Neural cell (in vitro differentiated cells): ENCODE measurements around the gene KIFAP3. TPM values are rescaled to one million over a fixed set of nuclear protein-coding genes. Genes with fewer than 3 reads are reported as not detected.

ENCODE experiments used
- H2AFZ ChIP-seq: fragments of 200-600, 300-800 bp; sonication (generic), shearing (Covaris generic); 2 replicates; pipeline ENCODE4 v1.6.0; 2014; ENCODE audit warnings: low read depth, mild to moderate bottlenecking, antibody characterized with exemption, low read length, moderate library complexity
- H3F3A ChIP-seq: fragments of 200-600 bp; shearing (Covaris generic); 2 replicates; pipeline ENCODE4 v1.6.1; 2016; ENCODE audit warnings: mild to moderate bottlenecking, moderate library complexity, mixed read lengths, antibody characterized with exemption, low read length; ENCODE audit not compliant: insufficient read depth, poor library complexity, severe bottlenecking
- H3K27ac ChIP-seq: fragments of 200-600, 300-800 bp; sonication (generic), shearing (Covaris generic); 2 replicates; pipeline ENCODE4 v1.5.1; 2014; ENCODE audit warnings: mild to moderate bottlenecking, low read length, moderate library complexity
- H3K27me3 ChIP-seq: fragments of 300-800, 200-600 bp; sonication (generic), shearing (Covaris generic); 2 replicates; pipeline ENCODE4 v1.6.0; 2014; ENCODE audit warnings: mild to moderate bottlenecking, low read depth, low read length, moderate library complexity; ENCODE audit not compliant: insufficient read depth
- H3K36me3 ChIP-seq: fragments of 300-800, 200-600 bp; sonication (generic), shearing (Covaris generic); 2 replicates; pipeline ENCODE4 v1.5.1; 2014; ENCODE audit warnings: mild to moderate bottlenecking, antibody characterized with exemption, low read length, moderate library complexity; ENCODE audit not compliant: insufficient read depth
- H3K4me2 ChIP-seq: fragments of 300-800, 200-600 bp; sonication (generic), shearing (Covaris generic); 2 replicates; pipeline ENCODE4 v1.6.0; 2014; ENCODE audit warnings: mild to moderate bottlenecking, low read length
- H3K4me3 ChIP-seq: fragments of 300-800, 200-600 bp; sonication (generic), shearing (Covaris generic); 2 replicates; pipeline ENCODE4 v1.5.1; 2014; ENCODE audit warnings: mild to moderate bottlenecking, low read length, moderate library complexity
- H3K79me2 ChIP-seq: fragments of 200-600 bp; shearing (Covaris generic); replicated peaks from 2 replicates; pipeline ENCODE4 v1.6.0; 2014; ENCODE audit warnings: mild to moderate bottlenecking, low read length, moderate library complexity; ENCODE audit not compliant: insufficient read depth
- H3K9ac ChIP-seq: fragments of 300-800, 200-600 bp; sonication (generic), shearing (Covaris generic); 2 replicates; pipeline ENCODE4 v1.6.1; 2016; ENCODE audit warnings: mild to moderate bottlenecking, low read length, mixed read lengths
- H3K9me2 ChIP-seq: fragments of 200-600 bp; shearing (Covaris generic); 2 replicates; pipeline ENCODE4 v1.6.1; 2016; ENCODE audit warnings: mild to moderate bottlenecking, low read length, mixed read lengths; ENCODE audit not compliant: insufficient read depth
- H3K9me3 ChIP-seq: fragments of 200-600, 300-800 bp; sonication (generic), shearing (Covaris generic); 2 replicates; pipeline ENCODE4 v1.6.1; 2016; ENCODE audit warnings: mild to moderate bottlenecking, mixed run types, low read length, moderate library complexity, mixed read lengths
- H4K20me1 ChIP-seq: fragments of 200-600 bp; shearing (Covaris generic); 2 replicates; pipeline ENCODE4 v1.6.1; 2016; ENCODE audit warnings: mild to moderate bottlenecking, mixed run types; ENCODE audit not compliant: insufficient read depth
- CTCF ChIP-seq: fragments of 450-650 bp; IDR thresholded peaks from 2 replicates; pipeline ENCODE4 v1.5.1; 2014; ENCODE audit warnings: antibody characterized with exemption, mild to moderate bottlenecking, moderate library complexity; ENCODE audit not compliant: poor library complexity, severe bottlenecking
- EP300 ChIP-seq: fragments of 450-650 bp; conservative IDR thresholded peaks from 2 replicates; pipeline ENCODE4 v1.6.1; 2014; ENCODE audit warnings: antibody characterized with exemption, mild to moderate bottlenecking, moderate library complexity; ENCODE audit not compliant: poor library complexity, severe bottlenecking
- EZH2 ChIP-seq: fragments of 200-600, 300-800 bp; shearing (Covaris generic), sonication (generic); IDR thresholded peaks from 2 replicates; pipeline ENCODE4 v1.6.1; 2014; ENCODE audit warnings: antibody characterized with exemption, low read length, borderline replicate concordance, mild to moderate bottlenecking; ENCODE audit not compliant: insufficient read depth, poor library complexity, severe bottlenecking
- MXI1 ChIP-seq: fragments of 450-650 bp; conservative IDR thresholded peaks from 2 replicates; pipeline ENCODE4 v1.6.1; 2014; ENCODE audit warnings: antibody characterized with exemption, mild to moderate bottlenecking; ENCODE audit not compliant: poor library complexity, severe bottlenecking
- POLR2AphosphoS5 ChIP-seq: IDR thresholded peaks from 2 replicates; pipeline ENCODE4 v1.6.1; 2012
- RAD21 ChIP-seq: fragments of 450-650 bp; conservative IDR thresholded peaks from 2 replicates; pipeline ENCODE4 v1.6.1; 2014; ENCODE audit warnings: antibody characterized with exemption, mild to moderate bottlenecking, moderate library complexity
- REST ChIP-seq: IDR thresholded peaks from 2 replicates; pipeline ENCODE4 v1.6.1; 2012; ENCODE audit warnings: borderline replicate concordance
- SMC3 ChIP-seq: fragments of 450-650 bp; conservative IDR thresholded peaks from 2 replicates; pipeline ENCODE4 v1.6.1; 2014; ENCODE audit warnings: antibody characterized with exemption, mild to moderate bottlenecking, moderate library complexity; ENCODE audit not compliant: poor library complexity
- TAF1 ChIP-seq: IDR thresholded peaks from 2 replicates; pipeline ENCODE4 v1.6.1; 2012; ENCODE audit warnings: low read depth
- polyA plus RNA-seq: library from polyadenylated mRNA; depleted of rRNA; stranded (reverse); fragments of >200 nt; gene quantifications from 2 replicates; pipeline ENCODE4 v1.2.3, GENCODE V29; 2014

KIFAP3 gene
- polyA plus RNA-seq, 1 donor from 2014 or later: 256 TPM

GRCh38 chr1:170049176-170049800, 25.2 kb downstream of the KIFAP3 start:
- Histone ChIP-seq H4K20me1 (no peaks in the 10 kb centered on the region), H3K27ac (no peak overlapping the region), H3K9ac (no peak overlapping the region), H3K9me3 (no peaks in the 10 kb centered on the region), H3K4me3 (no peak overlapping the region), H3K36me3 (peaks cover 3% of the 10 kb centered on the region), H3F3A (no peaks in the 10 kb centered on the region), H3K27me3 (no peaks in the 10 kb centered on the region), H3K4me2 (no peak overlapping the region), H2AFZ (no peak overlapping the region), H3K79me2 (no peaks in the 10 kb centered on the region), H3K9me2 (no peaks in the 10 kb centered on the region)
- TF ChIP-seq TAF1 (no peak), EZH2 (no peak), POLR2AphosphoS5 (no peak), EP300 (no peak), REST (no peak), RAD21 (no peak), SMC3 (no peak), CTCF (no peak), MXI1 (no peak)

GRCh38 chr1:170048515-170048914, 26.0 kb downstream of the KIFAP3 start:
- Histone ChIP-seq H3K79me2 (no peaks in the 10 kb centered on the region), H3K9ac (no peak overlapping the region), H3K27ac (no peak overlapping the region), H3K36me3 (peaks cover 10% of the 10 kb centered on the region), H3K9me2 (no peaks in the 10 kb centered on the region), H3K4me2 (no peak overlapping the region), H4K20me1 (no peaks in the 10 kb centered on the region), H2AFZ (no peak overlapping the region), H3F3A (no peaks in the 10 kb centered on the region), H3K9me3 (no peaks in the 10 kb centered on the region), H3K4me3 (no peak overlapping the region), H3K27me3 (no peaks in the 10 kb centered on the region)
- no peak for TF ChIP-seq MXI1
- TF ChIP-seq SMC3: no peak
- no peak for TF ChIP-seq EZH2
- no peak for TF ChIP-seq REST
- no peak for TF ChIP-seq POLR2AphosphoS5
- TF ChIP-seq EP300: no peak
- TF ChIP-seq TAF1: no peak
- no peak for TF ChIP-seq RAD21
- TF ChIP-seq CTCF: no peak
